HG03066 (cell line): Measurements from ENCODE around the gene GPR35.

Experiments used
- ATAC-seq: cut with Tn5 transposase; IDR thresholded peaks from one replicate; pipeline ENCODE4 v1.9.1; 2021; ENCODE audit warnings: low read depth; ENCODE audit not compliant: unreplicated experiment

The GPR35 gene

GRCh38 chr2:240588669-240589068 is 36.6 kb upstream of the GPR35 start:
- ATAC-seq: no peak

GRCh38 chr2:240589375-240589774 is 35.9 kb upstream of the GPR35 start:
- ATAC-seq: no peak

GRCh38 chr2:240589850-240590525 is 35.3 kb upstream of the GPR35 start:
- no peak for ATAC-seq

- no peak for ATAC-seq
Observed at GRCh38 chr2:240590681-240591111, 34.6 kb upstream of the GPR35 start.

GRCh38 chr2:240591226-240591625 is 34.1 kb upstream of the GPR35 start:
- ATAC-seq: no peak

- no peak for ATAC-seq
Observed at GRCh38 chr2:240591784-240592183, 33.5 kb upstream of the GPR35 start.

GRCh38 chr2:240593026-240593702 is 32.1 kb upstream of the GPR35 start:
- ATAC-seq: no peak

GRCh38 chr2:240593703-240594451 is 31.4 kb upstream of the GPR35 start:
- no peak for ATAC-seq

- no peak for ATAC-seq
Observed at GRCh38 chr2:240594511-240595380, 30.5 kb upstream of the GPR35 start.

- ATAC-seq: no peak
Observed at GRCh38 chr2:240595381-240596079, 29.8 kb upstream of the GPR35 start.

- ATAC-seq: no peak
Observed at GRCh38 chr2:240596080-240596460, 29.2 kb upstream of the GPR35 start.

GRCh38 chr2:240596491-240596931 is 28.8 kb upstream of the GPR35 start:
- ATAC-seq: no peak

- no peak for ATAC-seq
Observed at GRCh38 chr2:240597054-240597418, 28.2 kb upstream of the GPR35 start.

GRCh38 chr2:240597419-240598181 is 27.7 kb upstream of the GPR35 start:
- ATAC-seq: no peak

GRCh38 chr2:240598311-240598911 is 26.9 kb upstream of the GPR35 start:
- no peak for ATAC-seq

- no peak for ATAC-seq
Observed at GRCh38 chr2:240599141-240599583, 26.1 kb upstream of the GPR35 start.

- ATAC-seq: no peak
Observed at GRCh38 chr2:240600451-240600961, 24.8 kb upstream of the GPR35 start.

GRCh38 chr2:240601061-240601830 is 24.0 kb upstream of the GPR35 start:
- ATAC-seq: no peak
